Activated T-cell treated with anti-CD3 and anti-CD28 coated beads for 4 hours (primary cell): Measurements from ENCODE around the gene RAB17.
"Not testable (repeated sequence)": the region's sequence is repeated elsewhere in the genome, so short reads cannot be mapped to it uniquely, and the experiment has no call there.

Source experiments
- DNase-seq: peaks from one replicate; pipeline ENCODE4 v3.0.0-alpha.2; 2020

The RAB17 gene

GRCh38 chr2:237597196-237598145 lies 6.9 kb upstream of the RAB17 start:
- no peak for DNase-seq

GRCh38 chr2:237596520-237597195 lies 6.1 kb upstream of the RAB17 start:
- no peak for DNase-seq

- not testable (repeated sequence) for DNase-seq
These were observed 5.4 kb upstream of the RAB17 start for GRCh38 chr2:237595829-237596519.

- no peak for DNase-seq
These were observed 4.0 kb upstream of the RAB17 start for GRCh38 chr2:237594514-237594871.

GRCh38 chr2:237593596-237594320 lies 3.2 kb upstream of the RAB17 start:
- DNase-seq, result no peak

- no peak for DNase-seq
These were observed 2.5 kb upstream of the RAB17 start for GRCh38 chr2:237593036-237593435.

- no peak for DNase-seq
These were observed 2.0 kb upstream of the RAB17 start for GRCh38 chr2:237592425-237592980.

GRCh38 chr2:237591141-237591881 lies 777 bp upstream of the RAB17 start:
- DNase-seq, result no peak

- DNase-seq, result no peak
These were observed 2.4 kb downstream of the RAB17 start for GRCh38 chr2:237588044-237588696.

- no peak for DNase-seq
These were observed 4.8 kb downstream of the RAB17 start for GRCh38 chr2:237585590-237586221.

- DNase-seq, result no peak
These were observed 6.9 kb downstream of the RAB17 start for GRCh38 chr2:237583385-237584295.

GRCh38 chr2:237581751-237582746 lies 8.5 kb downstream of the RAB17 start:
- peak; percentile 17 for DNase-seq

GRCh38 chr2:237581326-237581725 lies 9.2 kb downstream of the RAB17 start:
- no peak for DNase-seq

- no peak for DNase-seq
These were observed 12.3 kb downstream of the RAB17 start for GRCh38 chr2:237577956-237578870.

GRCh38 chr2:237577458-237577857 lies 13.1 kb downstream of the RAB17 start:
- no peak for DNase-seq

- DNase-seq, result no peak
These were observed 13.6 kb downstream of the RAB17 start for GRCh38 chr2:237576974-237577373.
